Adrenal gland (tissue), 12 donors: ENCODE results near the gene NPAS3. TPM values are rescaled to one million over a fixed set of nuclear protein-coding genes. Genes with fewer than 3 reads are reported as not detected.

Experiments
- DNase-seq, 7 donors: peaks; one replicate each; pipeline ENCODE4 v3.0.0-alpha.2; 2019 to 2020
- H3K27ac ChIP-seq, 5 donors: fragments of 200-600 bp; sonication (generic) in 4 of 5; 1 replicate in 3 of 5; 2 replicates in 2 of 5; pipeline versions ENCODE4 v1.5.1 to v1.8.0; 2016 to 2020; ENCODE audit warnings: mild to moderate bottlenecking in 1 of 5
- H3K27me3 ChIP-seq: fragments of 200-600 bp; 2 replicates; pipeline ENCODE4 v1.8.0; 2021
- H3K36me3 ChIP-seq, 2 donors: fragments of 200-600 bp; replicated peaks in 1 of 2; 1 replicate in 1 of 2; 2 replicates in 1 of 2; pipeline versions ENCODE4 v1.5.1 to v1.8.0; 2018 to 2022
- H3K4me1 ChIP-seq, 2 donors: fragments of 200-600 bp; replicated peaks in 1 of 2; 1 replicate in 1 of 2; 2 replicates in 1 of 2; pipeline versions ENCODE4 v1.5.1 to v1.8.0; 2018 to 2021
- H3K4me3 ChIP-seq, 4 donors: fragments of 200-600 bp; sonication (generic) in 3 of 4; one replicate each; pipeline ENCODE4 v1.5.1; 2016 to 2018
- H3K9me3 ChIP-seq, 3 donors: fragments of 200-600 bp; sonication (generic) in 1 of 3; replicated peaks in 1 of 3; 1 replicate in 2 of 3; 2 replicates in 1 of 3; pipeline versions ENCODE4 v1.5.1 to v1.8.0; 2016 to 2021
- POLR2A ChIP-seq, 2 donors: fragments of 450-650 bp; IDR thresholded peaks; one replicate each; pipeline ENCODE4 v1.6.1; 2017; ENCODE audit warnings: antibody characterized with exemption in 2 of 2, mild to moderate bottlenecking in 2 of 2, moderate library complexity in 1 of 2
- WGBS, 4 donors: extraction: QIAGEN DNeasy Blood & Tissue Kit in 2 of 4; methylation state at CpG; one replicate each; pipeline versions ENCODE4 v1.1.5 to v1.1.7; 2013 to 2017; 5-methylcytosine and 5-hydroxymethylcytosine counted together
- intact Hi-C, 2 donors: fragments of 100-400 bp; cut with DNase I; formaldehyde crosslinking; loops; one replicate each; pipeline versions ENCODE4 v1.14.1 to v1.15.0; 2022 to 2023
- polyA plus RNA-seq, 3 donors: library from polyadenylated mRNA; stranded (reverse); fragments of 200-250 nt in 2 of 3; fragments of 350-450 nt in 1 of 3; fragmentation: Illumina TruSeq in 1 of 3; extraction: RNeasy Lipid Tissue Mini Kit (QIAGEN cat#74804) in 1 of 3; gene quantifications; one replicate each; pipeline ENCODE4 v1.2.3, GENCODE V29; 2013 to 2014
- total RNA-seq, 9 donors: library from RNA; depleted of rRNA in 4 of 9; stranded (reverse); fragments of >200 nt in 4 of 9; fragments of 120-200 nt in 1 of 9; fragmentation: NEBNext Ultra II Directional in 1 of 9; extraction: Animal tissue kit (Norgen Biotek cat#: 25700) in 1 of 9; gene quantifications; one replicate each; pipeline versions ENCODE4 v1.1.0 to v1.2.4, GENCODE V29; 2013 to 2023
- TF ChIP-seq, protein P1 (sequence below), 6 experiments: fragments of 450-650 bp in 4 of 6; fragments of 200-600 bp in 2 of 6; sonication (generic) in 1 of 6; IDR thresholded peaks; 1 replicate in 5 of 6; 2 replicates in 1 of 6; pipeline versions ENCODE4 v1.5.1 to v1.8.0; 2016 to 2021; ENCODE audit warnings: antibody characterized with exemption in 6 of 6, mild to moderate bottlenecking in 2 of 6, moderate library complexity in 1 of 6
- donor health status: healthy with polysubstance abuse.
- donor health status: Bipolar disorder and iron deficiency.
- donor health status: DM: yes; HTN: yes; CAD: no.
- donor health status: DM: no; HTN: no; CAD: no.
- donor health status: DM: no; HTN: no; CAD: no.
- donor health status: DM: yes; HTN: yes; CAD: no.

The NPAS3 gene
- total and polyA plus RNA-seq, 12 donors: 0.36 to 7.5 (median 1.5) TPM

GRCh38 chr14:33516898-33517436, 578.3 kb downstream of the NPAS3 start:
- Histone ChIP-seq H3K27ac (no peak overlapping the region), H3K9me3 (no peaks in the 10 kb centered on the region), H3K4me3 (no peak overlapping the region), H3K36me3 (no peaks in the 10 kb centered on the region), H3K27me3 (no peaks in the 10 kb centered on the region), H3K4me1 (no peaks in the 10 kb centered on the region)
- 89 to 96% (median 93%) methylated on average over 5 of the region's 5 CpGs for WGBS, 4 donors
- TF ChIP-seq, protein P1, sequence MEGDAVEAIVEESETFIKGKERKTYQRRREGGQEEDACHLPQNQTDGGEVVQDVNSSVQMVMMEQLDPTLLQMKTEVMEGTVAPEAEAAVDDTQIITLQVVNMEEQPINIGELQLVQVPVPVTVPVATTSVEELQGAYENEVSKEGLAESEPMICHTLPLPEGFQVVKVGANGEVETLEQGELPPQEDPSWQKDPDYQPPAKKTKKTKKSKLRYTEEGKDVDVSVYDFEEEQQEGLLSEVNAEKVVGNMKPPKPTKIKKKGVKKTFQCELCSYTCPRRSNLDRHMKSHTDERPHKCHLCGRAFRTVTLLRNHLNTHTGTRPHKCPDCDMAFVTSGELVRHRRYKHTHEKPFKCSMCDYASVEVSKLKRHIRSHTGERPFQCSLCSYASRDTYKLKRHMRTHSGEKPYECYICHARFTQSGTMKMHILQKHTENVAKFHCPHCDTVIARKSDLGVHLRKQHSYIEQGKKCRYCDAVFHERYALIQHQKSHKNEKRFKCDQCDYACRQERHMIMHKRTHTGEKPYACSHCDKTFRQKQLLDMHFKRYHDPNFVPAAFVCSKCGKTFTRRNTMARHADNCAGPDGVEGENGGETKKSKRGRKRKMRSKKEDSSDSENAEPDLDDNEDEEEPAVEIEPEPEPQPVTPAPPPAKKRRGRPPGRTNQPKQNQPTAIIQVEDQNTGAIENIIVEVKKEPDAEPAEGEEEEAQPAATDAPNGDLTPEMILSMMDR (IDR thresholded peaks at IDR 0.05): no peak
- no peak for TF ChIP-seq POLR2A (IDR thresholded peaks at IDR 0.05)
- DNase-seq: no peak
- intact Hi-C loops: no loop called here

DNA sequence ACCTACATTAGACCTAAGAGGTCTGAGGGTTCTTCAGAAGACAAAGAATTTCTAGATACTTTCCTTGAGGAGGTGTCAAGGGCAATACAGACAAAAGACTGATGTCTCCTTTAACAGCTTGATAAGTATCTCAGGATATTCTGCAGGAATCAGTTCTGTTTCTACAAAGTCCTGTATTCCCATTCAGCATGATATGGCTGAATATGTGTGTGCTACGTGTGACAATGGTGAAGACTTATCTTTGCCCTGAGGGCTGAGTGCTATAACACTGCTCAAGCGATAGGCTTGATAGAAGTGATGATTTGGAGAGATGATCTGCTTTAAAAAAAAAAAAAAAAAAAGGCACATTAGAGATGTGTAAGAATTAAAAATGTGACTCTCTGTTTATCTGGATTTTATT, 582.5 kb downstream of the NPAS3 start:
- H3K4me3 ChIP-seq: no peak overlapping the region
- H3K9me3 ChIP-seq: no peaks in the 10 kb centered on the region
- TF ChIP-seq, protein P1 (IDR thresholded peaks at IDR 0.05): no peak
- TF ChIP-seq POLR2A (IDR thresholded peaks at IDR 0.05): no peak
- no peaks in the 10 kb centered on the region for H3K4me1 ChIP-seq
- 58 to 84% (median 64%) methylated on average over 2 of the region's 2 CpGs for WGBS, 4 donors
- H3K36me3 ChIP-seq: no peaks in the 10 kb centered on the region
- no peaks in the 10 kb centered on the region for H3K27me3 ChIP-seq
- intact Hi-C loops: no loop called here
- H3K27ac ChIP-seq: no peak overlapping the region
- no peak for DNase-seq

DNA sequence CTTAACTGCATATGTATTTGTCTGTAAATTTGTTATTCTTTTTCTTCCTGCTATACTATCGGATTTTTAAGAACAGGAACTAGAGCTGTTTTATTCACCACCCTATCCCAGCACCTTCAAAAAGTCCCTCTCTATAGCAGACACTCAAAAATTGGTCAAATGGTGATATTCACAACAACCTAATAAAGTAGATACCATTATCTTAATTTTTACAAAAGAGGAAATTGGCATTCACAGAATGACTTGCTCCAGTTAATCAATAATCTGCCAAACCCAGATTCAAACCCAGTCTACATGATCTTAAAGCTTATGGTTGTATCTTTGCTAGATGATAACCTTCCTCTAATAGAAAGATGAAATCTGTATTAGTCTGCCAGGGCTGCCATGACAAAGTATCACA, 585.6 kb downstream of the NPAS3 start:
- H3K27ac ChIP-seq: no peak overlapping the region
- intact Hi-C loops: no loop called here
- H3K4me3 ChIP-seq: no peak overlapping the region
- H3K27me3 ChIP-seq: no peaks in the 10 kb centered on the region
- 80 to 92% (median 89%) methylated on average over 1 of the region's 1 CpG for WGBS, 4 donors
- H3K9me3 ChIP-seq: no peaks in the 10 kb centered on the region
- TF ChIP-seq POLR2A (IDR thresholded peaks at IDR 0.05): no peak
- TF ChIP-seq, protein P1 (IDR thresholded peaks at IDR 0.05): no peak
- no peaks in the 10 kb centered on the region for H3K4me1 ChIP-seq
- no peaks in the 10 kb centered on the region for H3K36me3 ChIP-seq
- no peak for DNase-seq

GRCh38 chr14:33525626-33526025, 586.9 kb downstream of the NPAS3 start:
- no peaks in the 10 kb centered on the region for H3K9me3 ChIP-seq
- DNase-seq: no peak

More at GRCh38 chr14:33525626-33526025, 586.9 kb downstream of the NPAS3 start:
- Histone ChIP-seq H3K4me3 (no peak overlapping the region), H3K27ac (no peak overlapping the region), H3K4me1 (no peaks in the 10 kb centered on the region), H3K36me3 (no peaks in the 10 kb centered on the region), H3K27me3 (no peaks in the 10 kb centered on the region)
- intact Hi-C loops: no loop called here
- WGBS, 4 donors: 22 to 40% (median 30%) methylated on average over 3 of the region's 3 CpGs
- TF ChIP-seq, protein P1 (IDR thresholded peaks at IDR 0.05): no peak
- no peak for TF ChIP-seq POLR2A (IDR thresholded peaks at IDR 0.05)
